Measurements from ENCODE around the gene LRRC7. TPM values are rescaled to one million over a fixed set of nuclear protein-coding genes. Genes with fewer than 3 reads are reported as not detected.

Gene LRRC7
- total RNA-seq, 1 experiment from 2014 or later = 0.80 TPM

DNA sequence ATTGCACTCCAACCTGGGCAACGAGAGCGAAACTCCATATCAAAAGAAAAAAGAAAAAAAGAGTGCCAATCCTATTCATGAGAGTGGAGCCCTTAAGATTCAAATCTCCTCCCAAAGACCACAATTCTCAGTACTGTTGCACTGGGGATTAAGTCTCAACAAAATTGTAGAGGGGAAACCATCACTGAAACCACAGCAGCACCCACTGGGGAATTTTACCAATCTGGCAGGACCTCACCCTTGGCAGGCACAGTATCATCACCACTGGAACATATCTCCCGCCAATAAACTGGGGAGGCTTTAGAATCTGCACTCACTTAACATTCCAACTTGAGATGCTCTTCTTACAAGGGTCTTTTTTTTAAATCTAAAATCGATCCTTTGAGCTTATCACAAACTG, 596.6 kb downstream of the LRRC7 start:
- no peak for DNase-seq (ENCODE audit: low read depth)

DNA sequence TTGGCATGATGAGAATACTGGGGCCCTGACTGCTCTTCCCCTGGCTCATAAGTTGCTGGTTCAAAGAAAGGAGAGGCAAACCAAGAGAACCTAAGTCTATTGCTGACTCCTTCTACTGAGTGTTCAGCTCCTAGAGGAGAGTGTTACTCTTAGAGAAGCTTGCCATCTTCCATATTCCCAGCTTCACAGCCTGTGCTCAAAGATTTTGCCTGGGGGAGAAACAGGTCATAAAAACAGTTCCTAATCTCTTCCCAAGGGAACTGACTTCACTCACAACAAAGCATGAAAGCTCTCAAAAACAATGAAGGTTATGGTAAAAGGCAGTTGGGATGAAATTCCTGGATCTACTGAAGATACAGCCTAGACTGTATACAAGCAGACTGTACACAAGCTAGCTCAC, 600.6 kb downstream of the LRRC7 start:
- no peak for DNase-seq (ENCODE audit: low read depth)

DNA sequence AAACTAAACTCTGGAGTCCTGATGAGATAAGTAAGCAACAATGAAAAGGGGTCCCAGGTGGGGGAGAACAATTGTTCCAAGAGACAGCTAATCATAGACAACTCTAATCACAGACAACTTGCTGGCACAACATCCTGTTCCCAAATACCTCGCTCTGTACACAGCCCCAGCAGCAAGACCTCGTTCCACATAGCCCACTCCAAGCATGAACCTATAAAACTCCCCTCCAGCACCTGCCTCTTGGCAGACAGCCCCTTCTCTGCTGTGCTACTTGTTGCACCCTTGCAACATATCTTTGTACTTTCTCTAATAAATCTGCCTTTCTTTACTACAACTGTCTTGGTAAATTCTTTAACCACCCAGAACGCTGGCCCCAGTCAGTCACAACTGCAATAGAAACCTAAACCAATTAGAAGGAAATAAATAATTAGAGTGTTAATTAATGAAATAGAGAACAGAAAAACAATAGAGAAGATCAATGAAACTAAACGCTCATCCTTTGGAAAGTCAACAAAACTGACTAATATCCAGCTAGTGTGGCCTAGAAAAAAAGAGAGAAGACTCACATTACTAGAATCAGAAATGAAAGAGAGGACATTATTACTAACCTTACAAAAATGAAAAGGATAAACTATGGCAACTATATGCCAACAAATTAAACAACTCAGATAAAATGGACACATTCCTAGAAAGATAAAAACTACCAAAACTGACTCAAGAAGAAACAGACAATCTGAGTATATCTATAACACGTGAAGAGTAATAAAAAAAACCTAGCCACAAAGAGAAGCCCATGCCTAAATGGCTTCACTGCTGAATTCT, 601.5 kb downstream of the LRRC7 start:
- no peak for DNase-seq (ENCODE audit: low read depth)

DNA sequence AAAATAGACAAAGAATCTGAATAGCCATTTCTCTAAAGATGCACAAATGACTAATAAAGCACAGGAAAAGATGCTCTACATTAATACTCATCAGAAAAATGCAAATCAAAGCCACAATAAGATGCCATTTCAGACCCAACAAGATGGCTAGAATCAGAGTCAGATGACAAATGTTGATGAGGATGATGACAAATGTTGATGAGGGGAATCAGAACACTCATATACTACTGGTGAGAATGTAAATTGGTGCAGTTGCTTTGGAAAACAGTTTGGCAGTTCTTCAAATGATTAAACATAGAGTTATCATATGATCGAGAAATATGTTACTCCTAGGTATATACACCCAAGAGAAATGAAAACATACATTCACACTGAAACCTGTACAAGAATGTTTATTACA, 603.8 kb downstream of the LRRC7 start:
- no peak for DNase-seq (ENCODE audit: low read depth)

Measured in LHCN-M2 (cell line).